ENCODE data around the gene UNCX.

UNCX gene

GRCh38 chr7:1233333-1234048, 819 bp downstream of the UNCX start:
- FAIRE-seq = no peak

GRCh38 chr7:1234049-1234880, 1.6 kb downstream of the UNCX start:
- FAIRE-seq = no peak

- no peak for FAIRE-seq
Observed at GRCh38 chr7:1234881-1235500, 2.3 kb downstream of the UNCX start.

- FAIRE-seq = no peak
Observed at GRCh38 chr7:1235501-1236131, 2.9 kb downstream of the UNCX start.

- no peak for FAIRE-seq
Observed at GRCh38 chr7:1236132-1236661, 3.5 kb downstream of the UNCX start.

GRCh38 chr7:1236831-1237701, 4.4 kb downstream of the UNCX start:
- FAIRE-seq = no peak

GRCh38 chr7:1237704-1238255, 5.1 kb downstream of the UNCX start:
- no peak for FAIRE-seq

- FAIRE-seq = no peak
Observed at GRCh38 chr7:1238450-1238882, 5.8 kb downstream of the UNCX start.

- FAIRE-seq = no peak
Observed at GRCh38 chr7:1238931-1239802, 6.5 kb downstream of the UNCX start.

- FAIRE-seq = no peak
Observed at GRCh38 chr7:1239803-1240516, 7.3 kb downstream of the UNCX start.

GRCh38 chr7:1240517-1241257, 8.0 kb downstream of the UNCX start:
- FAIRE-seq = no peak

- FAIRE-seq = no peak
Observed at GRCh38 chr7:1241258-1241602, 8.6 kb downstream of the UNCX start.

GRCh38 chr7:1241603-1242255, 9.1 kb downstream of the UNCX start:
- no peak for FAIRE-seq

- FAIRE-seq = no peak
Observed at GRCh38 chr7:1242256-1242605, 9.6 kb downstream of the UNCX start.

GRCh38 chr7:1242606-1243289, 10.1 kb downstream of the UNCX start:
- FAIRE-seq = no peak

- no peak for FAIRE-seq
Observed at GRCh38 chr7:1243290-1243963, 10.8 kb downstream of the UNCX start.

GRCh38 chr7:1243964-1244416, 11.3 kb downstream of the UNCX start:
- no peak for FAIRE-seq

All from islet of Langerhans (tissue), 1 donor.